ENCODE measurements around the gene WDFY1. TPM values are rescaled to one million over a fixed set of nuclear protein-coding genes. Genes with fewer than 3 reads are reported as not detected.

The WDFY1 gene
- total and polyA plus RNA-seq, 9 of the 15 experiments (the other 6 are each of a cell fraction or from before 2014, with no cell fraction given) = 5.4 to 27.6 (median 17.5) TPM

- POLR2A ChIA-PET = interaction anchor here (0.7 kb wide), 1 partner anchor 479 kb away, joined by 3 read pairs; no protein-coding TSS in a partner anchor
- intact Hi-C loops (cut with micrococcal nuclease) = loop anchor here (10.0 kb wide), 2 partner anchors 376 to 1026 kb away; no protein-coding TSS in a partner anchor
- TF ChIP-seq NR2F6 (CRISPR knock-in tag; IDR thresholded peaks at IDR 0.05) = no peak
- no peak for TF ChIP-seq ZBTB5 (IDR thresholded peaks at IDR 0.05)
- TF ChIP-seq NR3C1 (CRISPR knock-in tag; IDR thresholded peaks at IDR 0.05) = no peak
- TF ChIP-seq CHD7 (IDR thresholded peaks at IDR 0.05; ENCODE audit: low read depth, low read length) = no peak
These were observed 33.3 kb upstream of the WDFY1 start for GRCh38 chr2:223978451-223978850.

More at GRCh38 chr2:223978451-223978850, 33.3 kb upstream of the WDFY1 start:
- H3K4me2 ChIP-seq (ENCODE audit: insufficient read depth, low read length) = no peak overlapping the region
- no peaks in the 10 kb centered on the region for H3K79me2 ChIP-seq (ENCODE audit: control insufficient read depth, insufficient read depth, low read length)
- DNase-seq (ENCODE audit: extremely low read depth in 1 of 4, low spot score in 3 of 4) = no peak
- no TSS peak for BruUV-seq (replicated peaks)
- no peak for FAIRE-seq
- CTCF ChIA-PET (ENCODE audit: low intra/inter-chr PET ratio) = no interaction called here
- H3K27me3 ChIP-seq (ENCODE audit: control insufficient read depth in 2 of 2, insufficient read depth in 2 of 2, low read length in 2 of 2) = peaks cover 0 to 14% of the 10 kb centered on the region in 2 experiments; a peak in 3 of 5 replicates
- no peaks in the 10 kb centered on the region for H3K4me1 ChIP-seq (replicated peaks in 1 of 2; ENCODE audit: control insufficient read depth in 2 of 2, insufficient read depth in 2 of 2, low read length in 2 of 2)
- 3% methylated on average over 4 of the region's 4 CpGs for WGBS (ENCODE audit: insufficient coverage, low coverage, missing lambda C conversion rate)
- H3K36me3 ChIP-seq (ENCODE audit: control insufficient read depth, insufficient read depth, low read length) = no peaks in the 10 kb centered on the region
- no peaks in the 10 kb centered on the region for H4K20me1 ChIP-seq (replicated peaks; ENCODE audit: control insufficient read depth, insufficient read depth, low read length)
- in situ Hi-C loops (cut with MboI) = no loop called here
- no peak overlapping the region for H3K27ac ChIP-seq (ENCODE audit: extremely low read depth, low read depth, low read length)
- no peak overlapping the region for H3K4me3 ChIP-seq
- H3K9ac ChIP-seq (ENCODE audit: insufficient read depth in 1 of 2, low read depth in 2 of 2, low read length in 2 of 2) = no peak overlapping the region
- H3K9me1 ChIP-seq (ENCODE audit: control insufficient read depth, insufficient read depth, low read length) = no peaks in the 10 kb centered on the region
- H3K9me3 ChIP-seq (replicated peaks; ENCODE audit: control insufficient read depth, insufficient read depth, low read depth, low read length) = no peaks in the 10 kb centered on the region
- ATAC-seq = no peak
- no peak overlapping the region for H2AFZ ChIP-seq (ENCODE audit: low read depth, low read length)

All from K562 (cell line).